Parathyroid adenoma (tissue), 2 donors: ENCODE measurements around the gene TOR1AIP1.

Experiments used
- H2AFZ ChIP-seq: fragments of 300-600 bp; sonication (generic); one replicate; pipeline ENCODE4 v1.7.0; 2017; ENCODE audit warnings: antibody characterized with exemption, mild to moderate bottlenecking
- H3K27ac ChIP-seq: fragments of 300-600 bp; sonication (generic); one replicate; pipeline ENCODE4 v1.7.0; 2017
- H3K27me3 ChIP-seq: fragments of 300-600 bp; sonication (generic); one replicate; pipeline ENCODE4 v1.7.0; 2017; ENCODE audit warnings: low read length; ENCODE audit not compliant: control insufficient read depth, insufficient read depth
- H3K36me3 ChIP-seq: fragments of 300-600 bp; sonication (generic); one replicate; pipeline ENCODE4 v1.7.0; 2017; ENCODE audit warnings: low read length; ENCODE audit not compliant: control insufficient read depth, insufficient read depth
- H3K4me1 ChIP-seq: fragments of 300-600 bp; sonication (generic); one replicate; pipeline ENCODE4 v1.7.0; 2017; ENCODE audit warnings: control low read depth
- H3K4me2 ChIP-seq: fragments of 300-600 bp; sonication (generic); one replicate; pipeline ENCODE4 v1.7.0; 2017; ENCODE audit warnings: low read length
- H3K4me3 ChIP-seq: fragments of 300-600 bp; sonication (generic); one replicate; pipeline ENCODE4 v1.7.0; 2017; ENCODE audit warnings: low read depth, low read length
- H3K79me2 ChIP-seq: fragments of 300-600 bp; sonication (generic); one replicate; pipeline ENCODE4 v1.7.0; 2017; ENCODE audit warnings: control low read depth
- H3K9ac ChIP-seq: fragments of 300-600 bp; sonication (generic); one replicate; pipeline ENCODE4 v1.7.0; 2017; ENCODE audit warnings: mild to moderate bottlenecking
- H3K9me3 ChIP-seq: fragments of 300-600 bp; sonication (generic); one replicate; pipeline ENCODE4 v1.7.0; 2017; ENCODE audit warnings: low read length; ENCODE audit not compliant: control insufficient read depth
- TF ChIP-seq, protein P1 (sequence below): fragments of 300-600 bp; sonication (generic); IDR thresholded peaks from one replicate; pipeline ENCODE4 v1.7.0; 2017; ENCODE audit warnings: antibody characterized with exemption, mild to moderate bottlenecking
- donor health status: primary hyperparathyroidism.

TOR1AIP1 gene

DNA sequence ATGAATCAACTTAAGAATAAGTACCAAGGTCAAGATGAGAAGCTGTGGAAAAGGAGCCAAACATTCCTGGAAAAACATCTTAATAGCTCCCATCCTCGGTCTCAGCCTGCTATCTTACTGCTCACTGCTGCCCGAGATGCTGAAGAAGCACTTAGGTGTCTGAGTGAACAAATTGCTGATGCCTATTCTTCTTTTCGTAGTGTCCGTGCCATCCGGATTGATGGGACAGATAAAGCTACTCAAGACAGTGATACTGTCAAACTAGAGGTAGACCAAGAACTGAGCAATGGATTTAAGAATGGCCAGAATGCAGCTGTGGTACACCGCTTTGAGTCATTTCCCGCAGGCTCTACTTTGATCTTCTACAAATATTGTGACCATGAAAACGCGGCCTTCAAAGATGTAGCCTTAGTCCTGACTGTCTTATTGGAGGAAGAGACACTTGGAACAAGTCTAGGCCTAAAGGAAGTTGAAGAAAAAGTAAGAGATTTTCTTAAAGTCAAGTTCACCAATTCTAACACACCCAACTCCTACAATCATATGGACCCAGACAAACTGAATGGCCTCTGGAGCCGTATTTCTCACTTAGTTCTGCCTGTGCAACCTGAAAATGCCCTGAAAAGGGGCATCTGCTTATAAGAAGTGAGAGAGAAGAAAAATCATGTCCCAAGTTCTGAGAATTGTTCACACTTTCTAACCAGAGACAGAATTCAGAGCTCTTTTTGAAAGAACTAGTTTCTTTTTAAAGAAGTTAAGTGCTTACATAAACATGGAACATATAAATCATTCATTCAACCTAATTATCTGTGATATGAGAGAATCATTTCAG, 35.7 kb downstream of the TOR1AIP1 start:
- Histone ChIP-seq H3K27ac (no peak overlapping the region), H3K79me2 (no peaks in the 10 kb centered on the region), H3K9me3 (no peaks in the 10 kb centered on the region), H3K9ac (no peak overlapping the region), H3K4me1 (no peaks in the 10 kb centered on the region), H3K4me2 (no peak overlapping the region), H3K27me3 (no peaks in the 10 kb centered on the region), H3K36me3 (no peaks in the 10 kb centered on the region), H3K4me3 (no peak overlapping the region), H2AFZ (no peak overlapping the region)
- TF ChIP-seq, protein P1, sequence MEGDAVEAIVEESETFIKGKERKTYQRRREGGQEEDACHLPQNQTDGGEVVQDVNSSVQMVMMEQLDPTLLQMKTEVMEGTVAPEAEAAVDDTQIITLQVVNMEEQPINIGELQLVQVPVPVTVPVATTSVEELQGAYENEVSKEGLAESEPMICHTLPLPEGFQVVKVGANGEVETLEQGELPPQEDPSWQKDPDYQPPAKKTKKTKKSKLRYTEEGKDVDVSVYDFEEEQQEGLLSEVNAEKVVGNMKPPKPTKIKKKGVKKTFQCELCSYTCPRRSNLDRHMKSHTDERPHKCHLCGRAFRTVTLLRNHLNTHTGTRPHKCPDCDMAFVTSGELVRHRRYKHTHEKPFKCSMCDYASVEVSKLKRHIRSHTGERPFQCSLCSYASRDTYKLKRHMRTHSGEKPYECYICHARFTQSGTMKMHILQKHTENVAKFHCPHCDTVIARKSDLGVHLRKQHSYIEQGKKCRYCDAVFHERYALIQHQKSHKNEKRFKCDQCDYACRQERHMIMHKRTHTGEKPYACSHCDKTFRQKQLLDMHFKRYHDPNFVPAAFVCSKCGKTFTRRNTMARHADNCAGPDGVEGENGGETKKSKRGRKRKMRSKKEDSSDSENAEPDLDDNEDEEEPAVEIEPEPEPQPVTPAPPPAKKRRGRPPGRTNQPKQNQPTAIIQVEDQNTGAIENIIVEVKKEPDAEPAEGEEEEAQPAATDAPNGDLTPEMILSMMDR, result no peak

DNA sequence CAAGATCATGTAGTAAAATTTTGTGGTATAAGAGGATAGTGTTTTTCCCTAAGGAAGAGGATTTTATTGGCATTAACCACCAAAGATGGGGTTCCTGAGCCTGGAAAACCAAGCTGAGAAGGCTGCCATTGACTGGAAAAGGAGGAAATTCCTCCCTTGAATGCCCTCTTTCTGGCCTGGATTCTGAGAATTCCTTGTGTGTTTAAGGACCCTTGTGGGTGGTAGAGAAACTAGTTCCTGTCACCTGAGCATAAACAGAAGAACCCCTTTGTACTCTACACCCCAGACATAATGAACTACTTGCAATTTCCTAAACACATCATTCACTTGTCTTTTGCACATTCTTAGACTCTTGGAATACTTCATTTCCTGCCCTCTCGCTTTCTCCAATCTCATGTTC, 39.4 kb downstream of the TOR1AIP1 start:
- Histone ChIP-seq H3K79me2 (no peaks in the 10 kb centered on the region), H3K4me1 (no peaks in the 10 kb centered on the region), H3K27ac (no peak overlapping the region), H3K27me3 (no peaks in the 10 kb centered on the region), H3K4me2 (no peak overlapping the region), H3K4me3 (no peak overlapping the region), H2AFZ (no peak overlapping the region), H3K9me3 (no peaks in the 10 kb centered on the region), H3K36me3 (no peaks in the 10 kb centered on the region), H3K9ac (no peak overlapping the region)
- TF ChIP-seq, protein P1, result no peak

DNA sequence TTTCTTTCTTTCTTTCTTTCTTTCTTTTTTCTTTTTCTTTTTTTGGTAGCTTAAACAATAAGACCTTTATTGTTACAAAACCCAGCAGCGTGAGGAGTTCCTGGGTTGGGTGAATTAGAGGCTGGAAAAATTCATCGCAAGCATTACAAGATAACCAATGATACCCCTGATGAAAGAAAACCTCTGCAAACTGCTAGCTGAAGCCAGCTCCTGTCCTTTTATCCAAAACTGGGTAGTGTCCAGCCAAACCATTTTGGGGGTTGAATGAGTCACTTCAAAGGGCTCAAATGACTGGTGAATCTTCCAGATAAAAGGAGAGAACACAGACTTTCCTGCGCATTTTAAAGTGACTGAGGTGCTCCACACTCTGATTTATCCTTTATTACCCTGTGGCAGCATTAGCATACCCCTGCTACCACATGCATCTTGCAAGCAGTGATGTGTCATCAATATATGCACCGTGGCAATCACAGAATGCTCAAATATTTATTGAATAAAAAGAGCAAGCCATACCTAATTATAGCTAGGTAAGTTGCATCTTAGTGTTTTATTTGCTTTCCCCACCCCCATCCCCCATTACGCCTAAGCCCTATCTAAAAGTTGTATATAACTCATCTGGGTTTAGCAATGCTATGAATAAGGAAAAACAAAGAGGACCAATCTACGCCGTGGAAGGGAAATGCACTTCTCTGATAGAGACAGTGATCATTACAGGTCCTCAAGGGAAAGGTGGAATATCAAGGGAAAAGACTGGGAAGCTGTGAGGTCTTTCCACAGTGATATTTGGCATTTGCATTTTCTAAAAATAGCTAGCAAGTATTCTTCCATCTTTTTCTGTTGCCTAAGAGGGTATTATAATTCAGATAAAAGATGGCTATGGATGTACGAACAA, 40.1 kb downstream of the TOR1AIP1 start:
- no peaks in the 10 kb centered on the region for H3K36me3 ChIP-seq
- H3K9ac ChIP-seq, result no peak overlapping the region

DNA sequence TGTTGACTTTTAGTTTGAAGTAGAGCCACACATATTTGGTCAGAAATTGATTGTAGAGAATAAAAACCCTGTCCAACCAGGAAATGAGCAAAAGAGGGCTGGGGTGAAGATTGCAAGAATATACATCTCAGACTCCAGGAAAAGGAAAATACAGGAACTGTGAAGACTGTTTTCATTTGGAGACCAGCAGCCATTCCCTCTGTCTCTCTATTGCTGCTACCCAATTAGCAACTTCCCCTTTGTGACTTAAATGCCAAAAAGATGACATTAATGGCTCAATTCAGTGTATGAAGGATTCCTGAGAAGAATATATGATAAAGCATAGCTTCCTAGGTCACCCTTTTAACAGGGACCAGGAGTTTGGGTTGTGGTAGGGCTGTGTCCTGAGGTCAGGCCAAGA, 40.9 kb downstream of the TOR1AIP1 start:
- Histone ChIP-seq H3K4me1 (no peaks in the 10 kb centered on the region), H3K27me3 (no peaks in the 10 kb centered on the region), H3K4me2 (no peak overlapping the region), H3K36me3 (no peaks in the 10 kb centered on the region), H3K9me3 (no peaks in the 10 kb centered on the region), H3K79me2 (no peaks in the 10 kb centered on the region), H3K4me3 (no peak overlapping the region), H3K27ac (no peak overlapping the region), H2AFZ (no peak overlapping the region), H3K9ac (no peak overlapping the region)
- TF ChIP-seq, protein P1, result no peak

More for the DNA sequence above, 40.1 kb downstream of the TOR1AIP1 start:
- Histone ChIP-seq H3K27ac (no peak overlapping the region), H3K4me3 (no peak overlapping the region), H3K9me3 (no peaks in the 10 kb centered on the region), H3K79me2 (no peaks in the 10 kb centered on the region), H3K4me2 (no peak overlapping the region), H3K27me3 (no peaks in the 10 kb centered on the region), H3K4me1 (no peaks in the 10 kb centered on the region), H2AFZ (no peak overlapping the region)
- TF ChIP-seq, protein P1, result no peak
